RWPE2 (cell line): Measurements from ENCODE around the gene DIAPH2.

ENCODE experiments used
- ATAC-seq: fragments of 200-7000 bp; cut with Tn5 transposase; 3 replicates; pipeline ENCODE4 v1.9.1; 2021; ENCODE audit warnings: low read depth
- DNase-seq: peaks from one replicate; pipeline ENCODE4 v3.0.0-alpha.2; 2020; ENCODE audit warnings: low spot score
- H3K27ac ChIP-seq: fragments of 450-650 bp; 2 replicates; pipeline ENCODE4 v1.5.1; 2017; ENCODE audit warnings: mild to moderate bottlenecking; ENCODE audit not compliant: poor library complexity, severe bottlenecking
- H3K27me3 ChIP-seq: fragments of 250-450 bp; sonication (Bioruptor Pico); 2 replicates; pipeline ENCODE4 v1.5.1; 2021; ENCODE audit warnings: mild to moderate bottlenecking, moderate library complexity; ENCODE audit not compliant: insufficient read depth, poor library complexity, severe bottlenecking
- H3K36me3 ChIP-seq: fragments of 250-450 bp; sonication (Bioruptor Pico); 2 replicates; pipeline ENCODE4 v1.5.1; 2020; ENCODE audit warnings: low read depth, mild to moderate bottlenecking, moderate library complexity
- H3K4me1 ChIP-seq: fragments of 250-450 bp; sonication (Bioruptor Pico); 2 replicates; pipeline ENCODE4 v1.5.1; 2021; ENCODE audit warnings: mild to moderate bottlenecking, moderate library complexity; ENCODE audit not compliant: insufficient read depth, poor library complexity, severe bottlenecking
- H3K4me3 ChIP-seq: fragments of 250-450 bp; sonication (Bioruptor Pico); 2 replicates; pipeline ENCODE4 v1.5.1; 2021; ENCODE audit warnings: mild to moderate bottlenecking, moderate library complexity; ENCODE audit not compliant: severe bottlenecking
- H3K9me3 ChIP-seq: fragments of 250-450 bp; sonication (Bioruptor Pico); 2 replicates; pipeline ENCODE4 v1.5.1; 2021; ENCODE audit warnings: mild to moderate bottlenecking, moderate library complexity; ENCODE audit not compliant: severe bottlenecking
- TF ChIP-seq, protein P1 (sequence below): fragments of 450-650 bp; IDR thresholded peaks from one replicate; pipeline ENCODE4 v1.5.1; 2017; ENCODE audit warnings: mild to moderate bottlenecking, moderate library complexity; ENCODE audit not compliant: poor library complexity, severe bottlenecking

DIAPH2 gene

DNA sequence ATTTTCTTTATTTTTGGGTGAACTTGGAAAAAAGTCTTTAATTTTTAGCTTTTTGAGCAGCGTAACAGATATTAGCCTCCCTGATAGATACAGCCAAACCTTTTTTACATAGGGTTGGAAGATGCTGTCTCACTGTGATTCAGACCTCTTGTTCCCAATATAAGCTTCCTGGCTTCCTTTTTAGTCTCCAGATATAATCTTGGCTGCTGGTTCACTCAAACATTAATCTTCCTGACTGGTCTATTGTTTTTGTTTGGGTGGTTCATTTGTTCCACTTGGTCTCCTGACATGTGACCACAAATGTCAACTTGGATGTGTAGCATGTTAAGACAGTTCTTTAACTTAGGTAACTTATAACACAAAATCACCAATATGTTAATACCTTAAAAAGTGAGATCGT is 222.1 kb downstream of the DIAPH2 start:
- Histone ChIP-seq H3K27ac (no peak overlapping the region), H3K36me3 (no peaks in the 10 kb centered on the region), H3K4me3 (no peak overlapping the region), H3K4me1 (no peaks in the 10 kb centered on the region), H3K27me3 (no peaks in the 10 kb centered on the region), H3K9me3 (no peaks in the 10 kb centered on the region)
- no peak for ATAC-seq
- TF ChIP-seq, protein P1, sequence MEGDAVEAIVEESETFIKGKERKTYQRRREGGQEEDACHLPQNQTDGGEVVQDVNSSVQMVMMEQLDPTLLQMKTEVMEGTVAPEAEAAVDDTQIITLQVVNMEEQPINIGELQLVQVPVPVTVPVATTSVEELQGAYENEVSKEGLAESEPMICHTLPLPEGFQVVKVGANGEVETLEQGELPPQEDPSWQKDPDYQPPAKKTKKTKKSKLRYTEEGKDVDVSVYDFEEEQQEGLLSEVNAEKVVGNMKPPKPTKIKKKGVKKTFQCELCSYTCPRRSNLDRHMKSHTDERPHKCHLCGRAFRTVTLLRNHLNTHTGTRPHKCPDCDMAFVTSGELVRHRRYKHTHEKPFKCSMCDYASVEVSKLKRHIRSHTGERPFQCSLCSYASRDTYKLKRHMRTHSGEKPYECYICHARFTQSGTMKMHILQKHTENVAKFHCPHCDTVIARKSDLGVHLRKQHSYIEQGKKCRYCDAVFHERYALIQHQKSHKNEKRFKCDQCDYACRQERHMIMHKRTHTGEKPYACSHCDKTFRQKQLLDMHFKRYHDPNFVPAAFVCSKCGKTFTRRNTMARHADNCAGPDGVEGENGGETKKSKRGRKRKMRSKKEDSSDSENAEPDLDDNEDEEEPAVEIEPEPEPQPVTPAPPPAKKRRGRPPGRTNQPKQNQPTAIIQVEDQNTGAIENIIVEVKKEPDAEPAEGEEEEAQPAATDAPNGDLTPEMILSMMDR = no peak
- no peak for DNase-seq

DNA sequence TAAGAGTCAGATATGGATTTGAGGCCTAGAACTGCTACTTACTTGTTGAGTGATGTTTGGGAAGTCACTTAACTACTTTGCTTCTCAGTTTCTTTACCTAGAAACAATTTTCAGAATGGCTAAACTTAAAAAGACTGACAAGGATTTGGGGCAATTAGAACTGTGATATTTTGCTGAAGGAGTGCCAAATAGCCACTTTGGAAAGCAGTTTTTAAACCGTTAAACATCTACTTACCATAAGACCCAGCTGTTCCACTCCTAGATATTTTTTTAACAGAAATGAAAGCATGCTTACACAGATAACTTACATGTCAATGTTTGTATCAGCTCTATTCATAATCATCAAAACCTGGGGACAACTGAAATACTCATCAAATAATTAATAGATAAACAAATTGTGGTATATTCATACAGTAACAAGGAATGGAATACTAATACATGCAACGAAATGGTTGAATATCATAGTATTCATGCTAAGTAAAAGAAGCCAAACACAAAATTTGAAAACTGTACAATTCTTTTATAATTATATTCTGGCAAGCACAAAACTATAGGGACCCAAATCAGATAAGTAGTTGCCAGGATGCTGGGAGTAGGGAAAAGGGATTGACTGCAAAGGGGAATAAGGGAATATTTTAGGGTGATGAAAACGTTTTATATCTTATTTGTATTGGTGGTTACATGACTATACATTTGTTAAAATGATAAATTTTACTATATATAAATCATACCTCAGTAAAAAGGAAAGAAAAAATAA is 223.1 kb downstream of the DIAPH2 start:
- Histone ChIP-seq H3K9me3 (no peaks in the 10 kb centered on the region), H3K27me3 (no peaks in the 10 kb centered on the region), H3K36me3 (no peaks in the 10 kb centered on the region), H3K4me1 (no peaks in the 10 kb centered on the region), H3K27ac (no peak overlapping the region), H3K4me3 (no peak overlapping the region)
- TF ChIP-seq, protein P1 = no peak
- ATAC-seq (no peak), DNase-seq (no peak)

DNA sequence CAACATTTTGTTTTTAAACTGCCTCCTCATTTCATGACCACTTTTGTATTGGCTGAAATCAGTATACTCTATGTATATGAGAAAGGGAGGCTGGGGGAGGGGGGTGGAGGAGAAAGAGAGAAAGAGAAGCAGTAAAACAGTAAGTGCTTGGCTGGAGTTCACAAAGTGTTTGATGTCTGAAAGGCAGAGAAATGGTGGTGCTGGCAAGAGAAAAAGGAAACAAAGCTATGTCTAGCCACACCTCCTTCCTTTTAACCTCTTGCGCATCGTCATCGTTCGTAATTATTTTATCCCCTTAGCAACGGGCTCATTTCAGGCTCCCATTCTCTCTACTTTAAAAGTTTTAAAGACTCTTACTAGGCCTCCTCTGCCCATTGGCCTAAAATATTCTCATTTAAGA is 224.6 kb downstream of the DIAPH2 start:
- no peak for DNase-seq
- Histone ChIP-seq H3K4me3 (no peak overlapping the region), H3K27ac (no peak overlapping the region), H3K27me3 (no peaks in the 10 kb centered on the region), H3K36me3 (no peaks in the 10 kb centered on the region), H3K4me1 (no peaks in the 10 kb centered on the region), H3K9me3 (no peaks in the 10 kb centered on the region)
- TF ChIP-seq, protein P1 = no peak
- ATAC-seq = no peak

DNA sequence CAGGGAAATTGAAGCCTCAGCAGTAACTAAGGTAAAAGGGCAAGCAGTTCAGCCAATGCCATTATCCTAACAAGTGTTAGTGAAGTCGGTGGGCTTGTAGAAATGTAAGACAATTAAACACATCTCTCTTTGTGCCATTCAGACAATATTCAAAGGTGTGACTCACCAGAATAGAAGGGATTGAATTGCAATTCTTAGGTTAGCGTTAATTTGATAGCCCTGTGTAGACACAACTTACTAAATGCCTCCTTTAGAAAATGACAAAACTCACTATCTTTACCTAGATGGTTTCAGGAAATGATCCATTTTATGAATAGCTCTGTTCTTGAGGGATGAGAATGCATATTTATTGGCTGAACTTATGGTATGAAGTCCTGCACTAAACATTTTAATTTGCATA is 234.2 kb downstream of the DIAPH2 start:
- Histone ChIP-seq H3K36me3 (no peaks in the 10 kb centered on the region), H3K4me3 (no peak overlapping the region), H3K27ac (no peak overlapping the region), H3K4me1 (no peaks in the 10 kb centered on the region), H3K27me3 (no peaks in the 10 kb centered on the region), H3K9me3 (no peaks in the 10 kb centered on the region)
- ATAC-seq (no peak), DNase-seq (no peak)
- TF ChIP-seq, protein P1 = no peak

DNA sequence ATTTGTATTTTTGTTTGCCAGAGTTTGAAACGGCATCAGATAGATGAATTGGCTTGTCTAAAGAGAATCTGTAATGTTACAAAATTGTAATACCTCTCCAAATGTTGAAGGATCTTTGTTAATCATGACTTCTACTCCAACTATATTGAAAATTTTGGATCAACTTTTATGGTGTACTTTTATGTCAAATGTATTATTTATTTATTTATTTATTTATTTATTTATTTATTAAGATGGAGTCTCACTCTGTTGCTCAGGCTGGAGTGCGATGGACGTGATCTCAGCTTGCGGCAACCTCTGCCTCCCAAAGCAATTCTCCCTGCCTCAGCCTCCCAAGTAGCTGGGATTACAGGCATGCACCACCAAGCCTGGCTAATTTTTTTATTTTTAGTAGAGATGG is 235.0 kb downstream of the DIAPH2 start:
- H3K27ac ChIP-seq = no peak overlapping the region
- no peak overlapping the region for H3K4me3 ChIP-seq
- TF ChIP-seq, protein P1 = no peak
- no peaks in the 10 kb centered on the region for H3K9me3 ChIP-seq
- DNase-seq (no peak), ATAC-seq (no peak)
- H3K36me3 ChIP-seq = no peaks in the 10 kb centered on the region
- no peaks in the 10 kb centered on the region for H3K4me1 ChIP-seq
- H3K27me3 ChIP-seq = no peaks in the 10 kb centered on the region
